DOHH2 (cell line): ENCODE data around the gene ZCCHC13.
"Not testable (repeated sequence)": the region's sequence is repeated elsewhere in the genome, so short reads cannot be mapped to it uniquely, and the experiment has no call there.

Experiments used
- H3F3A ChIP-seq: fragments of 200-600 bp; sonication (generic), shearing (Covaris generic); 2 replicates; pipeline ENCODE4 v1.6.0; 2016; ENCODE audit warnings: antibody characterized with exemption, mild to moderate bottlenecking; ENCODE audit not compliant: control insufficient read depth, insufficient read depth
- H3K27ac ChIP-seq: fragments of 200-600 bp; sonication (generic); 2 replicates; pipeline ENCODE4 v1.5.1; 2014; ENCODE audit warnings: low read depth, mild to moderate bottlenecking, low read length, moderate library complexity
- H3K27me3 ChIP-seq: fragments of 200-600 bp; sonication (generic); 2 replicates; pipeline ENCODE4 v1.6.1; 2014; ENCODE audit warnings: mild to moderate bottlenecking, low read length, mixed read lengths; ENCODE audit not compliant: control insufficient read depth
- H3K36me3 ChIP-seq: fragments of 200-600 bp; sonication (generic); 2 replicates; pipeline ENCODE4 v1.6.1; 2014; ENCODE audit warnings: mild to moderate bottlenecking, low read length, moderate library complexity, mixed read lengths; ENCODE audit not compliant: control insufficient read depth
- H3K4me1 ChIP-seq: fragments of 200-600 bp; sonication (generic); 2 replicates; pipeline ENCODE4 v1.6.1; 2014; ENCODE audit warnings: mild to moderate bottlenecking, low read length, mixed read lengths; ENCODE audit not compliant: control insufficient read depth
- H3K4me2 ChIP-seq: fragments of 200-600 bp; sonication (generic); 2 replicates; pipeline ENCODE4 v1.6.0; 2014; ENCODE audit warnings: mild to moderate bottlenecking, low read length, moderate library complexity
- H3K4me3 ChIP-seq: fragments of 200-600 bp; sonication (generic); 2 replicates; pipeline ENCODE4 v1.5.1; 2014; ENCODE audit warnings: mild to moderate bottlenecking, low read length, mixed read lengths
- H3K79me2 ChIP-seq: fragments of 200-600 bp; sonication (generic); 2 replicates; pipeline ENCODE4 v1.6.1; 2014; ENCODE audit warnings: mild to moderate bottlenecking, low read length, mixed read lengths; ENCODE audit not compliant: control insufficient read depth
- H3K9me2 ChIP-seq: fragments of 200-600 bp; sonication (generic); replicated peaks from 2 replicates; pipeline ENCODE4 v1.6.1; 2014; ENCODE audit warnings: mild to moderate bottlenecking, low read length, mixed read lengths; ENCODE audit not compliant: control insufficient read depth
- H3K9me3 ChIP-seq: fragments of 200-600 bp; sonication (generic); 2 replicates; pipeline ENCODE4 v1.6.1; 2014; ENCODE audit warnings: antibody characterized with exemption, low read length, mixed read lengths; ENCODE audit not compliant: control insufficient read depth, insufficient read depth
- H4K20me1 ChIP-seq: fragments of 200-600 bp; sonication (generic); 2 replicates; pipeline ENCODE4 v1.6.0; 2014; ENCODE audit warnings: low read depth, mild to moderate bottlenecking, antibody characterized with exemption, low read length, moderate library complexity; ENCODE audit not compliant: control insufficient read depth, insufficient read depth
- CTCF ChIP-seq: fragments of 200-600 bp; sonication (generic); IDR thresholded peaks from one replicate; pipeline ENCODE4 v1.5.1; 2014; ENCODE audit warnings: antibody characterized with exemption, mild to moderate bottlenecking, low read depth, low read length; ENCODE audit not compliant: poor library complexity, severe bottlenecking
- EZH2phosphoT487 ChIP-seq: fragments of 200-600 bp; sonication (generic); IDR thresholded peaks from 2 replicates; pipeline ENCODE4 v1.6.1; 2017; ENCODE audit warnings: borderline replicate concordance, mild to moderate bottlenecking, antibody characterized with exemption, low read length, moderate library complexity, mixed read lengths

ZCCHC13 gene

GRCh38 chrX:74304016-74304415 is at the start of gene ZCCHC13:
TSS of gene ZCCHC13 (plus strand) at chrX:74304180. CDS start at chrX:74304267, 87 bp downstream.
- Histone ChIP-seq H3F3A (no peaks in the 10 kb centered on the region), H3K27me3 (no peaks in the 10 kb centered on the region), H3K9me2 (no peaks in the 10 kb centered on the region), H3K4me1 (no peaks in the 10 kb centered on the region), H3K4me2 (no peak within 1 kb of the TSS), H3K36me3 (no peaks in the 10 kb centered on the region), H3K27ac (no peak within 1 kb of the TSS), H3K79me2 (no peaks in the 10 kb centered on the region), H3K4me3 (no peak within 1 kb of the TSS), H3K9me3 (no peaks in the 10 kb centered on the region), H4K20me1 (no peaks in the 10 kb centered on the region)
- TF ChIP-seq CTCF = no peak
- no peak for TF ChIP-seq EZH2phosphoT487

- H4K20me1 ChIP-seq, H3K4me2 ChIP-seq, H3K27me3 ChIP-seq, H3F3A ChIP-seq, H3K4me3 ChIP-seq, H3K79me2 ChIP-seq, H3K27ac ChIP-seq, H3K9me3 ChIP-seq, H3K4me1 ChIP-seq, H3K9me2 ChIP-seq: not testable (repeated sequence)
- H3K36me3 ChIP-seq = peaks cover 13% of the 10 kb centered on the region
Observed at GRCh38 chrX:74258111-74258510, 45.9 kb upstream of the ZCCHC13 start.

- Histone ChIP-seq H3K4me1 (no peaks in the 10 kb centered on the region), H3K4me3 (no peak overlapping the region), H3F3A (no peaks in the 10 kb centered on the region), H3K4me2 (no peak overlapping the region), H3K9me3 (no peaks in the 10 kb centered on the region), H3K9me2 (no peaks in the 10 kb centered on the region), H3K36me3 (peaks cover 13% of the 10 kb centered on the region), H3K79me2 (no peaks in the 10 kb centered on the region), H4K20me1 (no peaks in the 10 kb centered on the region), H3K27ac (no peak overlapping the region), H3K27me3 (no peaks in the 10 kb centered on the region)
- TF ChIP-seq EZH2phosphoT487 = no peak
- TF ChIP-seq CTCF = no peak
Observed at GRCh38 chrX:74259885-74260491, 44.0 kb upstream of the ZCCHC13 start.

GRCh38 chrX:74262452-74263209 is 41.3 kb upstream of the ZCCHC13 start:
- no peaks in the 10 kb centered on the region for H3F3A ChIP-seq
- H3K4me1 ChIP-seq = no peaks in the 10 kb centered on the region
- H3K9me2 ChIP-seq = no peaks in the 10 kb centered on the region
- H3K4me3 ChIP-seq = no peak overlapping the region
- no peak overlapping the region for H3K27ac ChIP-seq
- no peaks in the 10 kb centered on the region for H3K9me3 ChIP-seq
- H3K79me2 ChIP-seq = no peaks in the 10 kb centered on the region
- no peak for TF ChIP-seq CTCF
- no peak for TF ChIP-seq EZH2phosphoT487
- H4K20me1 ChIP-seq = no peaks in the 10 kb centered on the region
- H3K4me2 ChIP-seq = no peak overlapping the region
- peaks cover 13% of the 10 kb centered on the region for H3K36me3 ChIP-seq
- no peaks in the 10 kb centered on the region for H3K27me3 ChIP-seq
